ENCODE results near the gene TSPEAR. TPM values are rescaled to one million over a fixed set of nuclear protein-coding genes. Genes with fewer than 3 reads are reported as not detected.

The TSPEAR gene
- polyA plus RNA-seq, 2 donors, result 0.01 to 0.04 TPM

GRCh38 chr21:44713130-44713529 lies 1.8 kb upstream of the TSPEAR start:
- 48 to 66% methylated on average over 9 of the region's 9 CpGs for WGBS, 2 donors
- Histone ChIP-seq H3K9me3 (ENCODE audit: control insufficient read depth in 2 of 2, insufficient read depth in 1 of 2, low read depth in 1 of 2, low read length in 1 of 2) (peaks cover 0 to 5% of the 10 kb centered on the region in 2 donors), H3K4me3 (ENCODE audit: low read depth in 1 of 2, low read length in 2 of 2) (no peak overlapping the region), H3K4me1 (ENCODE audit: control insufficient read depth in 2 of 2, insufficient read depth in 2 of 2, low read length in 1 of 2) (peaks cover 3 to 8% of the 10 kb centered on the region in 2 donors), H3K27me3 (ENCODE audit: control insufficient read depth in 1 of 2, insufficient read depth in 2 of 2, low read length in 2 of 2) (peaks cover 7 to 32% of the 10 kb centered on the region in 2 donors), H3K36me3 (ENCODE audit: control insufficient read depth in 2 of 2, insufficient read depth in 2 of 2, low read length in 1 of 2) (no peaks in the 10 kb centered on the region), H3K27ac (ENCODE audit: low read depth in 2 of 2, low read length in 1 of 2) (no peak overlapping the region)

DNA sequence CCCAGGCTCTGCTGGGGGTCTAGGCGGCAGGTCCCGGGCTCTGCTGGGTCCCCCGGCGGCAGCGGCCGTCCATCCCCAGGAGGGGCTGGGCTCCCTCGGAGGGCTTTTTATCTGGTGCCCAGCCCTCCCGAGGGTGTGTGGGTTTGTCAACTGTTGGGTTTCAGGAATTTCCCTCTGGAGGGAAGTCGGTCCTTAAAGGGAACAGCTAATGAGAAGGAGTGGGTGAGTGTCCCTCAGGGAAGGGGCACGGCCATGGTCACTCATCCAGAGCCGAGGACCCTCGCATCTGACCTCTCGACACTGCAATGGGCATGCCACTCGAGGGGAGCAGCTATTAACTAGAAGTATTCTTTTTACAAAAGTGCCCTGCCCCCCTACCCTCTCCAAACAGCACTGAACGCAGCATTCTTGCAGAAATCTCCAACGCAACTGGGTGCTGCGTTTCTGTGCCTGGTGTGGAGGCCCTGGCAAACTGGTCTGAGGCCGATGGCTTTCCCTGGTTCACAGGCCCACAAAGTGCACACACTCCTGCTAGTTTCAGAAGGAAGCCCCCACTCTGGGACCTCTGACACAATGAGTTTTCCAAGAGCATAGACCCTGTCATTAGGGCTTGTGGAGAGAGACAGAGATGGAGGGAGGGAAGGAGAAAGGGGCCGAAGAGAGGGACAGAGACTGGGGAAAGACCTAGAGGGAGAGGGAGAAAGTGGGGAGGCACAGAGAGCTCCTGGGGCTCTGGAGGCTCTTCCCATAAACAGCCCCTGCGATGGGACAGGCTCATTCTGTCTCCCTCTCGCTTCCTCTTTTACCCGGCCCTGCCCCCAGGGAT lies 1.0 kb upstream of the TSPEAR start:
- Histone ChIP-seq H3K27me3 (ENCODE audit: control insufficient read depth in 1 of 2, insufficient read depth in 2 of 2, low read length in 2 of 2) (peaks cover 7 to 35% of the 10 kb centered on the region in 2 donors), H3K36me3 (ENCODE audit: control insufficient read depth in 2 of 2, insufficient read depth in 2 of 2, low read length in 1 of 2) (no peaks in the 10 kb centered on the region), H3K4me1 (ENCODE audit: control insufficient read depth in 2 of 2, insufficient read depth in 2 of 2, low read length in 1 of 2) (peaks cover 3 to 8% of the 10 kb centered on the region in 2 donors), H3K27ac (ENCODE audit: low read depth in 2 of 2, low read length in 1 of 2) (no peak overlapping the region), H3K4me3 (ENCODE audit: low read depth in 1 of 2, low read length in 2 of 2) (no peak overlapping the region), H3K9me3 (ENCODE audit: control insufficient read depth in 2 of 2, insufficient read depth in 1 of 2, low read depth in 1 of 2, low read length in 1 of 2) (peaks cover 0 to 5% of the 10 kb centered on the region in 2 donors)
- WGBS, 2 donors, result 31 to 36% methylated on average over 20 to 22 of the region's 22 CpGs

GRCh38 chr21:44710756-44711326 lies 531 bp downstream of the TSPEAR start:
- peaks cover 10 to 34% of the 10 kb centered on the region in 2 donors for H3K27me3 ChIP-seq (ENCODE audit: control insufficient read depth in 1 of 2, insufficient read depth in 2 of 2, low read length in 2 of 2)
- H3K27ac ChIP-seq (ENCODE audit: low read depth in 2 of 2, low read length in 1 of 2), result no peak overlapping the region
- H3K4me1 ChIP-seq (ENCODE audit: control insufficient read depth in 2 of 2, insufficient read depth in 2 of 2, low read length in 1 of 2), result peaks cover 3 to 8% of the 10 kb centered on the region in 2 donors
- 4 to 5% methylated on average over 18 to 20 of the region's 20 CpGs for WGBS, 2 donors
- peaks cover 4 to 10% of the 10 kb centered on the region in 2 donors for H3K9me3 ChIP-seq (ENCODE audit: control insufficient read depth in 2 of 2, insufficient read depth in 1 of 2, low read depth in 1 of 2, low read length in 1 of 2)
- H3K4me3 ChIP-seq (ENCODE audit: low read depth in 1 of 2, low read length in 2 of 2), result no peak overlapping the region
- no peaks in the 10 kb centered on the region for H3K36me3 ChIP-seq (ENCODE audit: control insufficient read depth in 2 of 2, insufficient read depth in 2 of 2, low read length in 1 of 2)

GRCh38 chr21:44710294-44710665 lies 1.1 kb downstream of the TSPEAR start:
- Histone ChIP-seq H3K4me3 (ENCODE audit: low read depth in 1 of 2, low read length in 2 of 2) (no peak overlapping the region), H3K4me1 (ENCODE audit: control insufficient read depth in 2 of 2, insufficient read depth in 2 of 2, low read length in 1 of 2) (peaks cover 3 to 8% of the 10 kb centered on the region in 2 donors), H3K27me3 (ENCODE audit: control insufficient read depth in 1 of 2, insufficient read depth in 2 of 2, low read length in 2 of 2) (peaks cover 10 to 32% of the 10 kb centered on the region in 2 donors), H3K27ac (ENCODE audit: low read depth in 2 of 2, low read length in 1 of 2) (no peak overlapping the region), H3K9me3 (ENCODE audit: control insufficient read depth in 2 of 2, insufficient read depth in 1 of 2, low read depth in 1 of 2, low read length in 1 of 2) (peaks cover 4 to 9% of the 10 kb centered on the region in 2 donors), H3K36me3 (ENCODE audit: control insufficient read depth in 2 of 2, insufficient read depth in 2 of 2, low read length in 1 of 2) (no peaks in the 10 kb centered on the region)
- 3 to 4% methylated on average over 17 of the region's 17 CpGs for WGBS, 2 donors

GRCh38 chr21:44709426-44710293 lies 1.7 kb downstream of the TSPEAR start:
- Histone ChIP-seq H3K9me3 (ENCODE audit: control insufficient read depth in 2 of 2, insufficient read depth in 1 of 2, low read depth in 1 of 2, low read length in 1 of 2) (peaks cover 4 to 10% of the 10 kb centered on the region in 2 donors), H3K27me3 (ENCODE audit: control insufficient read depth in 1 of 2, insufficient read depth in 2 of 2, low read length in 2 of 2) (peaks cover 10 to 32% of the 10 kb centered on the region in 2 donors), H3K4me1 (ENCODE audit: control insufficient read depth in 2 of 2, insufficient read depth in 2 of 2, low read length in 1 of 2) (peaks cover 3 to 8% of the 10 kb centered on the region in 2 donors), H3K36me3 (ENCODE audit: control insufficient read depth in 2 of 2, insufficient read depth in 2 of 2, low read length in 1 of 2) (no peaks in the 10 kb centered on the region), H3K4me3 (ENCODE audit: low read depth in 1 of 2, low read length in 2 of 2) (no peak overlapping the region), H3K27ac (ENCODE audit: low read depth in 2 of 2, low read length in 1 of 2) (no peak overlapping the region)
- WGBS, 2 donors, result 2 to 5% methylated on average over 45 of the region's 45 CpGs

GRCh38 chr21:44708866-44709425 lies 2.4 kb downstream of the TSPEAR start:
- no peak overlapping the region for H3K27ac ChIP-seq (ENCODE audit: low read depth in 2 of 2, low read length in 1 of 2)

GRCh38 chr21:44708213-44708865 lies 3.0 kb downstream of the TSPEAR start:
- peaks cover 3 to 8% of the 10 kb centered on the region in 2 donors for H3K4me1 ChIP-seq (ENCODE audit: control insufficient read depth in 2 of 2, insufficient read depth in 2 of 2, low read length in 1 of 2)
- H3K27ac ChIP-seq (ENCODE audit: low read depth in 2 of 2, low read length in 1 of 2), result no peak overlapping the region
- H3K27me3 ChIP-seq (ENCODE audit: control insufficient read depth in 1 of 2, insufficient read depth in 2 of 2, low read length in 2 of 2), result peaks cover 10 to 29% of the 10 kb centered on the region in 2 donors
- WGBS, 2 donors, result 6 to 8% methylated on average over 13 of the region's 13 CpGs
- no peaks in the 10 kb centered on the region for H3K36me3 ChIP-seq (ENCODE audit: control insufficient read depth in 2 of 2, insufficient read depth in 2 of 2, low read length in 1 of 2)
- H3K9me3 ChIP-seq (ENCODE audit: control insufficient read depth in 2 of 2, insufficient read depth in 1 of 2, low read depth in 1 of 2, low read length in 1 of 2), result peaks cover 4 to 11% of the 10 kb centered on the region in 2 donors
- no peak overlapping the region for H3K4me3 ChIP-seq (ENCODE audit: low read depth in 1 of 2, low read length in 2 of 2)

More at GRCh38 chr21:44708866-44709425, 2.4 kb downstream of the TSPEAR start:
- 7 to 10% methylated on average over 25 of the region's 25 CpGs for WGBS, 2 donors
- peaks cover 4 to 11% of the 10 kb centered on the region in 2 donors for H3K9me3 ChIP-seq (ENCODE audit: control insufficient read depth in 2 of 2, insufficient read depth in 1 of 2, low read depth in 1 of 2, low read length in 1 of 2)
- H3K4me3 ChIP-seq (ENCODE audit: low read depth in 1 of 2, low read length in 2 of 2), result no peak overlapping the region
- no peaks in the 10 kb centered on the region for H3K36me3 ChIP-seq (ENCODE audit: control insufficient read depth in 2 of 2, insufficient read depth in 2 of 2, low read length in 1 of 2)
- H3K27me3 ChIP-seq (ENCODE audit: control insufficient read depth in 1 of 2, insufficient read depth in 2 of 2, low read length in 2 of 2), result peaks cover 10 to 32% of the 10 kb centered on the region in 2 donors
- peaks cover 3 to 8% of the 10 kb centered on the region in 2 donors for H3K4me1 ChIP-seq (ENCODE audit: control insufficient read depth in 2 of 2, insufficient read depth in 2 of 2, low read length in 1 of 2)

DNA sequence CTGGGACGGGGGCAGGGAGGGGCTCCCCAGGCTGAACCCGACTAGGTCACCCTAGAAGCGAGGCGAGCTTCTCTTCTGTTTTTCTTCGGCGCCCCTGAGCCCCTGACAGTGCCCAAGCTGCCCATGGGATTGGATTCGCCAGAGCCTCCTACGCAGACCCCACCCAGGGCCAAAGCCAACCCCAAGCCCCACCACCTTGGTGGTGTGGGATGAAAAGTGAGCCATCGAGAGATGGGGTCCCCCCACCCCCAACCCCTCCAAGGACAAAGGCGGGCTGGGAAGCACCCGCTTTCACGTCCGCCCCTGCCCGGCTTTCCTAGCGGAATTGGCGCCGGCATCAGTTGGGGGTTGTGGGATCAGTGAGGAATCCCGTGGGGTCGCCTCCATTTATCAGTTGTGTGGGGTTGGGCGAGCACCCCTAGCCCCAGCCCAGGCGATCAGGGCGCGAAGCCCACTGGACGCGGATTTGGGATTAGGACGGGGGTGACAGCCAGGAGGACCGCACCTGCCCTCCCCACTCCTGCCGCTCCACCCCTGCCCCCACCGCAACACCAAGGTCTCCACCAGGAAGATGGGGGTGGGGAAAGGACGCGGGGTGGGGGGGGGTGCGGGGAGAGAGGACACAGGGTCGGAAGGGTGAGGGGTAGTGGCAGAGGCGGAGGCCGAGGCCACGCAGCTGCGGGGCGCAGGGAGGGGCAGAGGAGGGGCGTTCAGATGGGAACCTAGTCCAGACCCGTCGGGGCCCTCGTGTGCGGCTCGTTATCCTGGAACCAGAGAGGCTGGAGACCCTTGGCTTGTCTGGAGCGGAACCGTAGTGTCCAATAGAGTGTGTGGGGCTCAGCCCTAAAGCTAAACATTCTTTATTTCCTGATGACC lies 4.4 kb downstream of the TSPEAR start:
- WGBS, 2 donors, result 9 to 28% methylated on average over 46 of the region's 46 CpGs
- peaks cover 4 to 20% of the 10 kb centered on the region in 2 donors for H3K27me3 ChIP-seq (ENCODE audit: control insufficient read depth in 1 of 2, insufficient read depth in 2 of 2, low read length in 2 of 2)
- peaks cover 4 to 11% of the 10 kb centered on the region in 2 donors for H3K9me3 ChIP-seq (ENCODE audit: control insufficient read depth in 2 of 2, insufficient read depth in 1 of 2, low read depth in 1 of 2, low read length in 1 of 2)
- H3K4me1 ChIP-seq (ENCODE audit: control insufficient read depth in 2 of 2, insufficient read depth in 2 of 2, low read length in 1 of 2), result peaks cover 3 to 8% of the 10 kb centered on the region in 2 donors
- H3K27ac ChIP-seq (ENCODE audit: low read depth in 2 of 2, low read length in 1 of 2), result no peak overlapping the region
- no peaks in the 10 kb centered on the region for H3K36me3 ChIP-seq (ENCODE audit: control insufficient read depth in 2 of 2, insufficient read depth in 2 of 2, low read length in 1 of 2)
- H3K4me3 ChIP-seq (ENCODE audit: low read depth in 1 of 2, low read length in 2 of 2), result no peak overlapping the region
